ES-I3 (cell line): ENCODE data around the gene SCT.

Experiments used
- H3K36me3 ChIP-seq: 2 replicates; pipeline ENCODE4 v1.6.1; 2013; ENCODE audit warnings: mild to moderate bottlenecking, low read length, control low read depth, moderate library complexity; ENCODE audit not compliant: insufficient read depth
- H3K4me1 ChIP-seq: 2 replicates; pipeline ENCODE4 v1.6.1; 2013; ENCODE audit warnings: mild to moderate bottlenecking, control low read depth, low read length; ENCODE audit not compliant: insufficient read depth
- H3K9ac ChIP-seq: 2 replicates; pipeline ENCODE4 v1.6.1; 2013; ENCODE audit warnings: low read depth, mild to moderate bottlenecking, low read length, moderate library complexity
- H3K9me3 ChIP-seq: 2 replicates; pipeline ENCODE4 v1.6.1; 2013; ENCODE audit warnings: mild to moderate bottlenecking, low read length, moderate library complexity; ENCODE audit not compliant: control insufficient read depth, insufficient read depth

Gene SCT

DNA sequence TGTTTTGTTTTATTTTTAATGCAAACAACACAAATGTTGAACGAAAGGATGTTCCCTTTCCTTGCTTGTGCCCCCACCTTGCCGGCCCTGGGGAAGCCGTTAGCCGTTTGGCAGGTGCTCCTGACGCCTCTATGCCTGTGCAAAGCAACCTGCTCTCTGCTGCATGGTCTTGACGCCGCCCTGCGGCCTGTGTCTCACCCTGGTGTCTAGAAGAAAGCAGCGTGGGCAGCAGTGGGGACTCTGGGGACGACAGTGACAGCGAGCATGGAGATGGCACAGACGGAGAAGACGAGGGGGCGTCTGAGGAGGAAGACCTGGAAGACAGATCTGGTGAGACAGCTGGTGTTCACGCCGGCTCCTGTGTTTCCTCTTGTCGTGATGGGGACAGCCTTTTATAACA lies 45.2 kb downstream of the SCT start:
- peaks cover 6% of the 10 kb centered on the region for H3K36me3 ChIP-seq
- peaks cover 11% of the 10 kb centered on the region for H3K4me1 ChIP-seq
- no peak overlapping the region for H3K9ac ChIP-seq
- no peaks in the 10 kb centered on the region for H3K9me3 ChIP-seq

DNA sequence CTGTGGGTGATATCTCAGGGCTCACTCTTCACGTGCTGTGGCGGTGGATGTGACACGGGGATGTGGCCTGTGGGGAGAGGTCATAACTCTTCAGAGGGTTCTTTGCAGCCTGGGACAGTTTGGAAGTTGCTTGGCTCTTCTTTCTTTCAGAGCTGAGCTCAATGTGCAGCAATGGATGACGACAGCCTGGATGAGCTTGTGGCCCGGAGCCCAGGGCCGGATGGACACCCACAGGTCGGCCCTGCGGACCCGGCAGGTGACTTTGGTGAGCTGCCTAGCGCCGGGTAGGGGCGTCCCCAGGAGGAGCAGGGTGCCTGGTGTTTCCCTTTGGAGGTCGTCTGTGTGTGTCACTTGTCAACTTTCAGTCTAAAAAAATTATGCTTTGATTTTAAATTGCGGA lies 45.6 kb downstream of the SCT start:
- H3K9ac ChIP-seq = no peak overlapping the region
- H3K9me3 ChIP-seq = no peaks in the 10 kb centered on the region
- H3K4me1 ChIP-seq = peaks cover 11% of the 10 kb centered on the region
- H3K36me3 ChIP-seq = peaks cover 6% of the 10 kb centered on the region

DNA sequence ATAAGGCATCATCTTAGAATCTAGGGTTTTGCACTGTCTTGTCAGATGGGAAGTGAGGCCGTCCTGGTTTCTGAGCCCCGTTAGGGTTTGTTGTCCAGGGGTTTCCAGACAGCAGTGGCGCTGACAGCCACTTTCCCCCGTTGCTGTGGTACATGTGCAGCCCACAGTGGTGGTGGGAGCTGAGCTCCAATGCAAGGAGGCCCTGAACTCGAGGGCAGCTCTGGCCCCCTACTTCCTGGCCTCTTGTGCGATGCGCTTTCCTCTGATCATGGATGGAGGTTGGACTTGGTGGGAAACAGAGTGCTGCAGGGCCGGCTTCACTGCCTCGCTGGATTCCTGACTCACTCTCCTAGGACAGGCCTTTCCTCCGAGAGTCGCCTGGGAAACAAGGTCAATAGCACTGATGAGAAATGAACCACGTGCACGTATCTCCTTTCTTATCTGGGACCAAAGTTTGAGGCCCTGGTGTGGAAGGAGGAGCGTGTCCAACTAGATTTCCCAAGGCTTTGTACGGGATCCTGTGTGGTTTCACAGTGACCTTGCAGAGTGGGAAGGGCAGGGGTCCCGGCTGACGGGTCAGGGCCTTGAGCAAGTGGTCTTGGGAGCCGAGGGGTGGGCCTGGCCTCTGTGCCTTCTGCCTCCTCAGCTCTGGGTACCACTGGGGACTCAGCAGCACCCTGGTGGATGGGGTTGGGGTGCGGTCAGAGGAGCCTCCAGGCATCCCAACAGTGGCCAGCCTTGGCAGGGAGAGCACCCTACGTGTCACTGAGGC lies 47.0 kb downstream of the SCT start:
- peaks cover 6% of the 10 kb centered on the region for H3K36me3 ChIP-seq
- H3K9ac ChIP-seq = no peak overlapping the region
- H3K9me3 ChIP-seq = no peaks in the 10 kb centered on the region
- H3K4me1 ChIP-seq = peaks cover 11% of the 10 kb centered on the region

DNA sequence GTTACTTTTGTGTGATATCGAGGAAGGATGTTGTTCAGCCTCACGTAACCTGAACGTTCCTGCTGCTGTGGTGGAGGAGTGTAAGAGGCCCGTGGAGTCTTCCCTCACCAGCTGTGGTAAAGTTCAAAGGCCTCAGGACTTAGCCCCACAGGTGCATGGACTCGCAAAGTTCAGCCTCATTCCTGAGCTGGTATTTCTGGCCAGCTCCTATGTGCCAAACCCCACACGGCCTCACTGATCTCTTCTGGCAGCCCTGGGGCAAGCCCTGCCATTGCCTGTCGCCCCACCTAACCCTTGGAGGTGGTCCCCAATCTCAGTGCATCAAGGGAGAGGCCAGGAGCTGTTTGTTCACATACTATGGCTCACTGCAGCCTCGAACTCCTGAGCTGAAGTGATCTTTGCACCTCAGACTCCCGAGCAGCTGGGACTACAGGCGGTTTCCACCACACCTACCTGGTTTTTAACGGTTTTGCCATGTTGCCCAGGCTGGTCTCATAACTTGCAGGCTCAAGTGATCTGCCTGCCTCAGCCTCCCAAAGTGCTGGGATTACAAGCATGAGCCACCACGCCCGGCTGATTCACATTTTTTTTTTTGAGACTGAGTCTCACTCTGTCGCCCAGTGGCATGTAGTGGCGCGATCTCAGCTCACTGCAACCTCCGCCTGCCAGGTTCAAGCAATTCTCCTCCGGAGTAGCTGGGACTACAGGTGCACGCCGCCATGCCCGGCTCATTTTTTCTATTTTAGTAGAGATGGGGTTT lies 48.5 kb downstream of the SCT start:
- H3K4me1 ChIP-seq = peaks cover 11% of the 10 kb centered on the region
- peaks cover 6% of the 10 kb centered on the region for H3K36me3 ChIP-seq
- no peaks in the 10 kb centered on the region for H3K9me3 ChIP-seq
- no peak overlapping the region; the same call in none of the 2 replicates for H3K9ac ChIP-seq

DNA sequence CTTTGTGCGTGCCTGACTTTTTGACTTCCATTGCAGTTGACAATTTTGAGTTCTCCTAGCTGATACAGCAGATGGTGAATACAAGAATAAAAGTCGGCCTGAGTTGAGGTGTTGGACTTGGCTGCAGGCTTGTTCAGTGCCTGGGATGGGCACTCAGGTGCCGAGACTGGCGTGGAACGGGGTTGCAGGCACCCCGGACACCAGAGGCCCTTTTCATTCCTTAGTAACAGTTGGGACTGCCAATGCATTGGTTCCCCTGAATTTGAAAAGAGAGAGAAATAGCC lies 49.4 kb downstream of the SCT start:
- Histone ChIP-seq H3K36me3 (peaks cover 6% of the 10 kb centered on the region), H3K9ac (peak overlapping the region; percentile 60), H3K9me3 (no peaks in the 10 kb centered on the region), H3K4me1 (peaks cover 11% of the 10 kb centered on the region)

DNA sequence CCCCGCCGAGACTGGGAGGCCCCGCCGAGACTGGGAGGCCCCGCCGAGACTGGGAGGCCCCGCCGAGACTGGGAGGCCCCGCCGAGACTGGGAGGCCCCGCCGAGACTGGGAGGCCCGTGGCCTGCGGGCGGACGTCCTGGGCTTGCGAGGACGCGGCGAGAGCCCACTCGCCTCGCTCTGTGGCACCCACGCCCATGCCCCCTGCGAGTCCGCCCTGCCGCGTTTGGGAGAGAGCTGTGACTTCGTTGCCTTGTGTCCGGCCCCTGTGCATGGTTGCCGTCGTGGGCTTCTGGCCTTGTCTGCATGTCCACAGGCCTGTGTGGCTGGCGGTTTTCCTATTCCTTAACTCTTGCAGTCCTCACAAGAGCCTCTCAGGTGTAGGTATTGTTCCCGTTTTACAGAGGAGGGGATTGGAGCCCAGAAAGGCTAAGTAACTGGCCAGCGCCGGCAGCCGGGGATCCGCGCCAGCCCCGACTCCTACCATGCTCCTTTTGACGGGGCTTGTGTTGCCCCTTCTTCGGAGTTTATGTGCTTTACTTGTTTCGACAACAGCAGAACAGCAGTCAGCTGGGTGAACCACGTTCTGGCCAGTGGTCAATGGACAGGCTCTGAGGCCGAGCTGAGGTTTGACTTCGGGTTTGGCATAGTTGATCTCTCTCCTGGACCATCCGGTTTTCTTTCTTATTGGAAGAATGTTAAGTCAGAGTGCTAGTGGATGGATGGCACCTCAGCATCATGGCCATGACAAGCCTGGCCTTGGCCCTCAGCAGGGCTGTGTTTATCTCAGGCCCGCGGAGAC lies 50.0 kb downstream of the SCT start:
- peaks cover 11% of the 10 kb centered on the region for H3K4me1 ChIP-seq
- H3K36me3 ChIP-seq = peaks cover 4% of the 10 kb centered on the region
- H3K9me3 ChIP-seq = no peaks in the 10 kb centered on the region
- H3K9ac ChIP-seq = peak overlapping the region; percentile 60
